GM21576 (cell line): ENCODE results near the gene CCDC85A.

ENCODE experiments used
- ATAC-seq: cut with Tn5 transposase; IDR thresholded peaks from one replicate; pipeline ENCODE4 v1.9.1; 2021; ENCODE audit warnings: mild to moderate bottlenecking, moderate library complexity; ENCODE audit not compliant: unreplicated experiment

Gene CCDC85A

DNA sequence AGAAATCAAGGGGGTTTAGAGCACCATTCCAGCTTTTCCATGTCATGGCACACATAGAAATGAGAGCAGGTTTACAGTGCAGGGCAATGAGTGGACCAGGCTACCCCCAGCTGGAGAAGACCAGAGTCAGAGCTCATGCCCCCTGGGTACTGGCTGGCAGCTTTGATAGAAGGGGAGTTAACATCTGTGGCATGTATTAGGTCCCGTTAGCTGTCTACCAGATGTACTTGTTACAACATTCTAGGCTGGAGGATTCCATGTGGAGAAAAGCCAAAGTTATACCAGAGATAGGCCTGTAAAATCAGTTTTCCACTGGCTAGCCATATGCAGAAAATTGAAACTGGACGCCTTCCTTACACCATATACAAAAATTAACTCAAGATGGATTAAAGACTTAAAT is 109.2 kb downstream of the CCDC85A start:
- ATAC-seq = no peak

DNA sequence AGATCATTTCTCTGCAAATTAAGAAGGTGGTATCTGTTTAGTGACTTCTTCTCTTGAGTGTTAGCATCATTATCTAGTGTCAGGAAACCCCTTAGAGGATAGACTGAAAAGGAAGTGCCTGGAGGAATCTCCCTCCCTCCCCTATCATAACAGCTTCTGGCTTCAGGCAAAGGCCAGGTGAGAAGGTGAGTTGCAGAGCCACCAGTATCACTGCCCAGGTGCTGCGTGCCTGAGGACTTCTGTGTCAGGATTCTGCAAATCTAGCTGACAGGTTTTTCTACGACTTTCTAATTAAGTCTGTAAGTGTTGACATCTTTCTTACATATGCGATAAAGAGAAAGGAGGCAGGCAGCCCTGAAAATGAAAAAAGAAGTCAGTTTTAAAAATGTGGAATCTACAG is 111.9 kb downstream of the CCDC85A start:
- ATAC-seq = no peak

DNA sequence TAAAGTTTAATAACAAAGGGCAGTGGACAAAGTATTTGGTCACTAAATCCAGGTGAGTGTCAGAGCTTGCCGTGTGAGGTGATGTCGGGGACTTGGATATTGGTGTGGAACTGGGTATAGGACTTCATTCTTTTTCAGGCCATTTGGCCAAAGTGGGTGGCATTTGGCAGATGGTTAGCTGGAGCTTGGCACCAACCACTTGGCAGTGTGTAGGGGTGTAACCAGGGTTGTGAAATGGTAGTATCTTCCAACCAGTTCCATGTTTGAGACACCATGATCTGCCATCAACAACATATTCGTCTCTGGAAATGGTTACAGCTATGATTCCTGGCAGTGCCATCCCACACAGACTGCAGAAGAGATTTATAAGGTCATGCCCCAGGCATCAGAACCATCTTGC is 113.9 kb downstream of the CCDC85A start:
- ATAC-seq = no peak

DNA sequence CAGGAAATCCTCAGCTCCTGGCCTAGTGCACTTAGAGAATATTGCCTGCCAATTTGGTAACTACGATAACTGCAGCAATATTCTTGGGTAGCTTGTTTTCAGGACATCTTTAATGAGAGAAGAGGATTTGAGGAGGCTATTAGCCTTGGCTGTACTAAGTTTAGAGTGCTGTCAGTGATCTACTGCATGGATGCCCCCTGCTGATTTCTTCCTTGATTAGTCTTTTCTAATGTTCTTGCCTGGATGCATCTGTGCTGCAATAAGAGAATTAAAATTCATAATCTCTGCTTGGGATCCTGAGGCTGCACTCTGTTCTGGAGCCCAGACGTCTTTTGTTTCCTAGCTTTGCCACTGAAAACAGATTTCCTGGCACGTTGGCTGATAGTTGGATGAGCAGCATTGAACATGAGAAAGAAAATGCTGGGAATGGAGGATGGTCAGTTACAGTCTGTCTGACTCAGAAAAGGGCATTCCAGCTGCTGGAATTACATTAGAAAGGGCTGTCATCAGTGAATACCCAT is 115.4 kb downstream of the CCDC85A start:
- ATAC-seq = no peak

DNA sequence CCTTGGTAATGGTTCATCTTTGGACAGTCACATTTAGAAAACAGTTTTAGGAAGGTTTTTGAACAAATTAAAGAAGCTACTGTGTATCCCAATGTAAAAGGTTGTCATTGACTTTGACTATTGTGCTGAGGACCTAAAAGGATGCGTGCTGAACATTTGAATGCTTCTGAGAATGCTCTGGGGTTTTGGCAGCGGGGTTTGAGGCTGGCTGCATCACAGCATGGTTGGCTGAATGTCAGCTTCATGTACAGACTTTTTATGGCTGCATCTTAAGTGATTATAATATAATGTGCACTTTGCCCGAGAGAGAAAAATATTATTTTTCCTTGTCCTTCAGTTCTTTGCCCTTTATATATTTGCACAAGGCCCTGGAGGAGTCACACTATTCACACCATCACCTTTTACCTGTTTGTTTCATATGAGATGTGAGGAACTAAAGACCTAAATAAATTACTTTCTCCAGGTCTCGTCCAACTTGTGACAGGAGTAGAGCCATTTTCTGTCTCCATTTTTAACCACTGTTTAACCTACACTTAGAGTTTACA is 125.9 kb downstream of the CCDC85A start:
- no peak for ATAC-seq

DNA sequence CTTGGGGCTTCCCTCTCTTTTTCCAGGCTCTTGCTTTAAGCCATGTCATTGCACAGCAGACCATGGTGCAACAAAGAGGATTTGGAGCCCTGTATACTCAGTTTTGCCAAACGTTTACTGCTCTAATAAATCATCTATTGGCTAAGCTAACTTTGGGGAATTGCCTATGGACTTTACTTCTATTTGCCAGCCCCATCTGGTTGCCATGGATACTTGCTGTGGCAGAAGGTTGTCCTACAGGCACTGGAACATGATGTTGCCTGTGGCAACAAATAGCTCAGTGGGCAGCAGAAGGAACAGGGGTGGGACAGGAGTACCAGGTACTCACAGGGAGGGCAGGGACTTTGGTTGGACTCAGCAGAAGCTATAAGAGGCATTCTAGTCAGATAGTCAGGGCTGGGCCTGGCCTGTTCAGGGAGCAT is 129.7 kb downstream of the CCDC85A start:
- no peak for ATAC-seq

DNA sequence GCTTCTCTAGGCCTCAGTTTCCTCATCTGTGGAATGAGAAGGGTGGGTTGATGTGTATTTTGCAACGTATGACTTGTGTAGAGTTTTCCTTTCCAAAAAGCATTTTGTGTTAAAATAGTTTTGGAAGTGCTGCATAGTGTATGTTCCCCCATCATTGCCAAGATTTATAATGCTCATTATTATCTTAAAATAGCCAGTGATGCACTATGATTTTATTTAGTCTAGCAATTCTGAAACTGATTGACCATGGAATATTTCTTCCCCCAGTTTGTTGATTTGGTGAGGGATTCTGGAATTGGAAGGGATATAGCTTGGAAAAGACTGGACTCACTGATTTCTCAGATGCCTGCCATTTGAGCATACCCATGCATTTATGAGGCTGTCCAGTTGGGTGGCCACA is 130.6 kb downstream of the CCDC85A start:
- no peak for ATAC-seq

DNA sequence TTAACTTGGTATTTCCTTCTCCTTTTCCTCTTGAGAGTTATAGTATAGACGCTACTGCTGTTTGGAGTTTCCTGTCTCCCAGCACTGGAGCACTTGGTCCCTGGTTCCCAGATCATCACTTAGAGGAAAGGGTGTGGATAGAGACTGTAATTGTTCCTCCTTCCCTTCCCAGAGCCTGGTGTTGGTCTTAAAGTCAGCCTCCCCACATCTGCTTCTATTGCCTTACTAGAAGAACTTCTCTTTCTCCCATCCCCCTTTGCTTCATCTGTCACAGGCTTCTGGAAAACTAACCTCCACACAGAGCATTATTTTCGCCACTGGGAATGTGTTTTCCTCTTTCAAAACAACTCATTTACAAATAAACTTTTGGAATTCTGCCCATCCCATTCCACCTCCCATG is 131.0 kb downstream of the CCDC85A start:
- no peak for ATAC-seq

DNA sequence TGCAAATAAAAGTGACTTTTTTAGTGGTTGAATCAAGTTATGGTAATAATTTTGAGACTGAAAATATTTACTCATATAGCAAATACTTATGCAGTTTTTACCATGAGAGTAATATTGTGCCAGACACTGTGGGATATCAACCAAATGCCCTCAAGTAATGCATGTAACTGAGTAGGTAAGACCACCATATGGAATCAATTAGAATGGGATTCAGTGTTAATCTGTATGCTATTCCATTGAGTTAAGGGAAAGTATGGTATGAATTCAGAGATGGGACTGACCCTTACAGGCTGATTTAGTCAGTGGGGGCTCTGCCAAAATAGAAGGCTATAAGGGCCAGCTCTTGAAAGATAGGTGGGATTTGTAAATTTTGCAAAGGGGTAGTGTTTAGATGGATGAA is 131.6 kb downstream of the CCDC85A start:
- no peak for ATAC-seq

DNA sequence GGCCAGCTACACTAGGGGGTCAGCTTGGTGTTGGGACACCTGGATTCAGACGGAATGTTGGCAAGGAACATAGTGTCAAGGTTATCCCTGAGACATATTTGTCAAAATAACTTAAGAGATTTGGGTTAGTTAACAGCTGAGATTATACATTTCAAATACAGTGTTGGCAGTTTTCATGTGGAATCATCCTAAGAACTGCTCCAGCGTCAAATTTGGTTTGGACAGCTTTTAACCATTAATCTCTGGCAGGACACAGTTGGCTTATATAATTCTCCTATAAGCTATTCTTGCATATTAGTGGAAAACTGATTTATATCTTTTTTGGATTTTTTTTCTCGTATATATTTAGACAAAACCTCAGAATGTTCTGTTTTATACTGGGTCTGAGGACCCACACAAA is 132.2 kb downstream of the CCDC85A start:
- ATAC-seq = no peak

DNA sequence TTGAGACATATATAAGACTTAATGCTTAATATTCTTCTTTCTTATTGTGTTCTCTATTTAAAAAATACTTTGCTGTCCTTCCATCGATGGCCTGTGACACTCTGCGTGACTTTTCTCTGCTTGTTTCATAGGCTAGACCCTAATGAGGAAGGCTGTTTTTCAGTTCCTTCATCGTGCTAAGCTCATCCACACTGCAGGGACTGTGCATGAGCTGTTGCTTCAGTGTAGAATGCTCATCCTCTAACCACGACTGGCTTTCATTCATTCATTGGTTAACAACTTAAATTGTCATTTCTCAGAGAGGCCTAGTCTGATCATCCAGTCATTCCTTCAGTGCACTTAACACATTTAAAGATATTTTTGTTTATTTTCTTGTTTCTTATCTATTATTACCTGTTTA is 134.4 kb downstream of the CCDC85A start:
- ATAC-seq = no peak

DNA sequence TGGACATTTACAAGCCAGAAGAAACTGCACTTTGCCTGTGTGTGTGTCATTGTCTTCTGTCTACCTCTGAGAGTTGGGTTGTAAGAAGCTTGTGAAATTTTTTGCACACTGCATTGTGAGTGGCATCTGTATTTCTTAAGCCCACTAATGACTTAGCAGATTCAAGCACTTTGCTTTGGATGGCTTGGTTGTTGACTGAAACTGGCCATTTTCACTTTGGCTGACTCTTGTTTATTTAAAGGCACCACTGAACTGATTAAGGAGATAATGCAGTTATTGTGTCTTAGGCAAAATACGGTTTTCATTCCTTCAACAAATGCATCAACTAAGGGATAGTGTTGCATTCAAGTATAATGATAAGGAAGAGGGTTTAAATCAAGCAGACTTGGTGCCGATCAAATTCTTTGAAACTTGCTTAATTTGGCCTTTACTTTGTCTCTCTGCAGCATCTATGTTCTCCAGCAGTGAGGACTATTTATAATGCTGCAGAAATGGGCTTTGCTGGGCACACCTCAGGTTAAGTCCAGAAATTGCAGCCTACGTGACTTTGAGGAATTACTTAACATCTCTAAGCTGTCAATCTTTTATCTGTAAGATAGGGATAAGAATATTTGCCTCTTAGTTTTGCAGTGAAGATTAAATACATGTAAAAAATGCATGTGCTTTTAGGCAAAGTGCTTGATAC is 142.0 kb downstream of the CCDC85A start:
- ATAC-seq = no peak

DNA sequence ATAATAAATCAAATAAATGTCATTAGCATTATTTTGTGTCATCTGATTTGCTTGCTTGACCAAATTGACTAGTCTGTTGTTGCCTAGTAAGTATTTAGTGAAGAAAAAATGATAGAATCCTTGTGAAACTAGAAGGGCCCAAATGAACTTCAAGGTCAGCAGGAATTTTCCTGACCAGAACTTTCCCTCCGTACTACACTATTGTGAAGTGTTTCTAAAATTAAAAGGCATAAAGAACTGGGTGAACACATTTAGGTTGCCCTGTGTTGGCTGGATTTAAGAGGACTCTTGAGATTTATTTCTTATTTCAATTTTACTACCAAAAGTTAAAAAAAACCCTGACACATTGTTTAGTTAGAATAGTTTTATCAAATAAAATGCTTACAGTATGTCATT is 142.6 kb downstream of the CCDC85A start:
- ATAC-seq = no peak

DNA sequence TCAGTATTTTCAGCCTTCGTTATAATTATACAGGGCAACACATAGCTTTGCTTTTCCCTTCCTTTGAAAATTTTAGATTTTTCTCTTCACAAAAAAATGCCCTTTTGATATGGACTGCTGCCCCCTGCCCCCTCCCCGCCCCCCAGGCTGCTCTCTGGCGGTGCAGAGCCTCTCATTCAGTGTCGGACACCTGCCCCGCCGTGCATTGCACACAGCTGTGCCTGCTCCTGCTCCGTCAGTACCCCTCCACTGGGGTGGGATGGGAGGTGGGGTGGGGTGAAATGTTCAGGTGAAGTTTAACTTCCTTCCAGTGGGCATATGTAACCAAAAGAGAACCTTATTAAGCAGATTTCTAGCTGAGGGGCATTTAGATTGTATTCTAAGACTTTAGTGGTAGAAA is 148.0 kb downstream of the CCDC85A start:
- no peak for ATAC-seq

DNA sequence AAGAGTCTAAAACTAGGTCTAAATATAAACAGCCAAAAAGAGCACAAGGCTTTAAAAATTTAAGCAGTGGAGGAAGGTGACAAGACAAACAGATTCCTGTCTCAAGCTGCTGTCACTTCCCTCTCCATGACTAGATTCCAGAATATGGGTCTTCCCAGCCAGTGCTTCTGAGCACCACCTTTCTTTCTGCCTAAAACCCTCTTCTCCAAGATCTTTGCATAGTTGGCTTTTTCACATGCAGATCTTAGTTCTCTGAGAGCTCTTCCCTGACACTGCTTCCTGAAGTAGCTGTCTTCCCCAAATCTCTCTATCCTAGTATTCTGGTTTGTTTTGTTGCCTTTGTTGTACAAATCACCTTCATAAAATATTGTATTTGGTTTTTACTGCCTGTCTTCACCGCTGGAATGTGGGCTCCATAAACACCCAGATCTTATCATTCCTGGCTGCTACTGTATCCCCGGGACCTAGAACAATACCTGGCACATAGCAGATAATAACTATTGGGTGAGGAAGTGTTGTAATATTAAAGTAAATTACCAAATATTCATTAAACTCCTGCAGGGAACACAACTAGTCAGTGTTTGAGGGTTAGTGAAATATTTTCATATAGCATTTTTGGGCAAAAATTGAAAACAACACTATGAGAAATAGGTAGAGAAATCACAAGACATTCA is 150.2 kb downstream of the CCDC85A start:
- ATAC-seq = no peak

DNA sequence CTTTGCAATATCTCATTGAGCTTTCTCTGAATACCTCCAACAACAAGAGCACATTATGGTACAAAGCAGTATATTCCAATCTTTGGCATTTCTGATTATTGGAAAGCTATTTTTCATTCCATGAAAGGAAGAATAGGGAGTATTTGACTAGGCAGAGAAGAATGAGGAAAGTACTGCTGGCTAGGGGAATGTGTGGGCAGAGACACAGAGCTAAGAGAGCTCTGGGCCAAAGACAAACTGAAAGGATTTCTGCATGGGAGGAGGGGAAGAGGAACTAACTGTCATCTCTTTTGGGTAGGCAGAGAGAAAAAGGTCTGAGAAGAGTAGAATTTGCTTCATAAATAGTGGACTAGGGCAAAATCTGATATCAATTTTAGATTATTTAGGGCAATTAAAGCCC is 150.8 kb downstream of the CCDC85A start:
- no peak for ATAC-seq

DNA sequence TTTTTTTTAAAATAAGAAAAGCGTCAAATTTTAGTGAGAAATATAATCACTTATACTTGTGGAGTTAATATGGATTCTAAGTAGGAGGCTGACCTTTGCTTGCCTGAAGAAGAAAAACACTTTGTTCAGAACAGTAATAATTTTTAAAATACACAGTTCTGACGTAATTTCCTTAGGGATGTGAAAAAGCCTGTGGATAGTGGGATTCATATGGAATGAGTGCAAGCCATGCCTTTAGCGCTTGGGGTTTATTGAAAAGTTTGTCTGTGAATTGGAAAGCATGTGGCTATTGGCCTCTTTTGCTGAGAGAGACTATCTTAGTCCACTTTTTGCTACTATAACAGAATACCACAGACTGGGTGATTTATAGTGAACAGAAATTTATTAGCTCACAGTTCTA is 151.3 kb downstream of the CCDC85A start:
- ATAC-seq = no peak

DNA sequence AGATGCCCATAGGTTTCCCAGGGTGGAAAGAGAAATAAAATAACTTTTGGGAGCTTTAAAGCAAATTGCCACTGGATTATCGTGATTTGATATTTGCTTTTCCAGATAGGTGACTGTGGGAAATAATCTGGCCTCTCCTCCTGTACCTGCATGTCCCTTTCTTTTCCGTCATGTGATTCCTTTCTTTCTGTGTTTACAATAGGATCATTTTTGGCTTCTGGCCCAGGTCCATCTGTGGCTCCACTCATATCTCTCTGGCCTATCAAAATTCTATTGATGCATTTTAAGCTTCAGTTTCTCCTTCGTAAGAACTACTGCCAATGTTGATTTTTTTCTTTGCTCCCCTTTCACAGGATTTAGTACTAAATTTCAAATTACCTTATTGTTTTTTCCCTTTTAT is 153.6 kb downstream of the CCDC85A start:
- ATAC-seq = no peak

DNA sequence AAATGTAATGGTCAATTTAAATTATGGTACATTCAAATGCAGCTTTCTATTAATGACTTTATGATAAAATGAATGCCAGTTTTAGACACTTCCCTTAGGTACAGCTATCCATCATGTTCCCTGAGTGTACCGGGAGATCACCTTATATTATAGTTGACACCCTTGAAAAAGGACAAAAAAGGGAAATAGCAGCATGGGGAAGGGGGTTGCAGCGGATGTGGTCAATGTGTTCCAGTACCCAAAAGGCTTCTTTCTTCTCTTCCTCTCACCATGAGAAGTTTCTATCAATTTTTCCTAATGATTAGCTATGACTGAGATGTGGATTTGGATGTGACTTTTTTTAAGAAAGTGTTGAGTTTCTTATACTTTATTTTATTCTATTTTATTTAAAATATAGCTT is 154.4 kb downstream of the CCDC85A start:
- no peak for ATAC-seq

DNA sequence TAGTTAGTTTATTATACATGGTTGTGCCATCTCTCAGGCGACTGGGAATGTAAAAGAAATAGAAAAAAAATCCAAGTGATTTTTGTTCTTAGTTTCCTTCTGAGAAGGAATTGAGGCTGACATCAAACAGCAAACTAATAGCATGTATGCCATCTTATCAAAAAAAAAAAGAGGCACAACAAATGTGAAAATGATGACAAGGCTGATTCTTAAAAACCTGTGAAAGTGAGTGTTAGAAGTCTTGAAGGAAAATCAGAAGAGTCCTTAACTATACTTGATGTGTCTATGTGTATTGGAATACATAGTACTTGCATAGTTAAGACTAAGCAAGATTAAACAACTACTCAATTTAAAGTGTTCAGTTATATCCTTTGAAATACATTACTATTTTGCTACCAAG is 161.0 kb downstream of the CCDC85A start:
- ATAC-seq = no peak

DNA sequence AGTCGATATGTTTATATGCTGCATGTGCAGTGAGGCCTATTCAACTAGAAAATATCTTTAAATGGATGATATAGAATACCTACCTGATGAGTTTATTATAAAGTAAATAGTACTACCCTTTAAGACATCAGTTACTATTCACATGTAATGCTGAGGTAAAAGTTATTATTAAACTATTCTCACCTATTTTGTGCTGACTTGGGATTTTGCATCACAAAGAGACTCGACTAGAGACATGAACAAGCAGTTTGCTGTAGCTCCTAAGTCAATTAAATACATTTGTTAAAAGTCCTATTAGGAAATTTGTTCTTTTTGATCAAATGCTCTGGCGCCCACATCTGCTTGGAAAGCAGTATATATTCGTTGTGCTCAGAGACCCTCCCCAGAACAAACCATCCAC is 164.1 kb downstream of the CCDC85A start:
- peak; percentile 7 for ATAC-seq
